ENCODE measurements around the gene MEG3. TPM values are rescaled to one million over a fixed set of nuclear protein-coding genes. Genes with fewer than 3 reads are reported as not detected.

Gene MEG3
- total RNA-seq, 1 experiment from 2014 or later, result 338 TPM

GRCh38 chr14:100842799-100843198, 16.9 kb downstream of the MEG3 start (continued):
- TF ChIP-seq, protein P1, sequence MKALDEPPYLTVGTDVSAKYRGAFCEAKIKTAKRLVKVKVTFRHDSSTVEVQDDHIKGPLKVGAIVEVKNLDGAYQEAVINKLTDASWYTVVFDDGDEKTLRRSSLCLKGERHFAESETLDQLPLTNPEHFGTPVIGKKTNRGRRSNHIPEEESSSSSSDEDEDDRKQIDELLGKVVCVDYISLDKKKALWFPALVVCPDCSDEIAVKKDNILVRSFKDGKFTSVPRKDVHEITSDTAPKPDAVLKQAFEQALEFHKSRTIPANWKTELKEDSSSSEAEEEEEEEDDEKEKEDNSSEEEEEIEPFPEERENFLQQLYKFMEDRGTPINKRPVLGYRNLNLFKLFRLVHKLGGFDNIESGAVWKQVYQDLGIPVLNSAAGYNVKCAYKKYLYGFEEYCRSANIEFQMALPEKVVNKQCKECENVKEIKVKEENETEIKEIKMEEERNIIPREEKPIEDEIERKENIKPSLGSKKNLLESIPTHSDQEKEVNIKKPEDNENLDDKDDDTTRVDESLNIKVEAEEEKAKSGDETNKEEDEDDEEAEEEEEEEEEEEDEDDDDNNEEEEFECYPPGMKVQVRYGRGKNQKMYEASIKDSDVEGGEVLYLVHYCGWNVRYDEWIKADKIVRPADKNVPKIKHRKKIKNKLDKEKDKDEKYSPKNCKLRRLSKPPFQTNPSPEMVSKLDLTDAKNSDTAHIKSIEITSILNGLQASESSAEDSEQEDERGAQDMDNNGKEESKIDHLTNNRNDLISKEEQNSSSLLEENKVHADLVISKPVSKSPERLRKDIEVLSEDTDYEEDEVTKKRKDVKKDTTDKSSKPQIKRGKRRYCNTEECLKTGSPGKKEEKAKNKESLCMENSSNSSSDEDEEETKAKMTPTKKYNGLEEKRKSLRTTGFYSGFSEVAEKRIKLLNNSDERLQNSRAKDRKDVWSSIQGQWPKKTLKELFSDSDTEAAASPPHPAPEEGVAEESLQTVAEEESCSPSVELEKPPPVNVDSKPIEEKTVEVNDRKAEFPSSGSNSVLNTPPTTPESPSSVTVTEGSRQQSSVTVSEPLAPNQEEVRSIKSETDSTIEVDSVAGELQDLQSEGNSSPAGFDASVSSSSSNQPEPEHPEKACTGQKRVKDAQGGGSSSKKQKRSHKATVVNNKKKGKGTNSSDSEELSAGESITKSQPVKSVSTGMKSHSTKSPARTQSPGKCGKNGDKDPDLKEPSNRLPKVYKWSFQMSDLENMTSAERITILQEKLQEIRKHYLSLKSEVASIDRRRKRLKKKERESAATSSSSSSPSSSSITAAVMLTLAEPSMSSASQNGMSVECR (CRISPR knock-in tag; IDR thresholded peaks at IDR 0.05; ENCODE audit: borderline replicate concordance), result no peak
- no peak for TF ChIP-seq NR2C2 (CRISPR knock-in tag; IDR thresholded peaks at IDR 0.05)
- no peak for TF ChIP-seq RORB (CRISPR knock-in tag; IDR thresholded peaks at IDR 0.05)
- TF ChIP-seq, protein P2, sequence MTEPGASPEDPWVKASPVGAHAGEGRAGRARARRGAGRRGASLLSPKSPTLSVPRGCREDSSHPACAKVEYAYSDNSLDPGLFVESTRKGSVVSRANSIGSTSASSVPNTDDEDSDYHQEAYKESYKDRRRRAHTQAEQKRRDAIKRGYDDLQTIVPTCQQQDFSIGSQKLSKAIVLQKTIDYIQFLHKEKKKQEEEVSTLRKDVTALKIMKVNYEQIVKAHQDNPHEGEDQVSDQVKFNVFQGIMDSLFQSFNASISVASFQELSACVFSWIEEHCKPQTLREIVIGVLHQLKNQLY (CRISPR knock-in tag; IDR thresholded peaks at IDR 0.05), result no peak
- no peak for TF ChIP-seq ZBTB21 (CRISPR knock-in tag; IDR thresholded peaks at IDR 0.05; ENCODE audit: borderline replicate concordance)
- TF ChIP-seq MXD4 (CRISPR knock-in tag; IDR thresholded peaks at IDR 0.05; ENCODE audit: borderline replicate concordance), result no peak
- TF ChIP-seq ZNF396 (CRISPR knock-in tag; IDR thresholded peaks at IDR 0.05; ENCODE audit: borderline replicate concordance), result no peak

- ATAC-seq (no peak), DNase-seq (ENCODE audit: low spot score) (no peak)
- no peak overlapping the region for H3K4me3 Mint-ChIP-seq
- H3K27me3 Mint-ChIP-seq (ENCODE audit: low read depth), result 0 out of 2 replicates have a peak, but pooled peaks cover 5% of the 10 kb centered on the region
- 0 out of 2 replicates have a peak overlapping the region, but pooled peaks have one; percentile 55 for H3K27ac Mint-ChIP-seq
- peaks cover 28% of the 10 kb centered on the region for H3K4me1 Mint-ChIP-seq
- POLR2A ChIA-PET, result no interaction called here
- no peak for TF ChIP-seq TP53 (CRISPR knock-in tag; IDR thresholded peaks at IDR 0.05)
- TF ChIP-seq STAT6 (CRISPR knock-in tag; conservative IDR thresholded peaks at IDR 0.05; ENCODE audit: low read depth), result no peak
- TF ChIP-seq CBFB (CRISPR knock-in tag; IDR thresholded peaks at IDR 0.05; ENCODE audit: low read depth), result no peak
- TF ChIP-seq CTCF (IDR thresholded peaks at IDR 0.05), result no peak
- TF ChIP-seq ATF6 (CRISPR knock-in tag; IDR thresholded peaks at IDR 0.05), result no peak
- TF ChIP-seq, protein P3, sequence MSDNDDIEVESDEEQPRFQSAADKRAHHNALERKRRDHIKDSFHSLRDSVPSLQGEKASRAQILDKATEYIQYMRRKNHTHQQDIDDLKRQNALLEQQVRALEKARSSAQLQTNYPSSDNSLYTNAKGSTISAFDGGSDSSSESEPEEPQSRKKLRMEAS (CRISPR knock-in tag; IDR thresholded peaks at IDR 0.05), result no peak
- no peak for TF ChIP-seq MXD4 (CRISPR knock-in tag; IDR thresholded peaks at IDR 0.05; ENCODE audit: borderline replicate concordance)
- TF ChIP-seq JAZF1 (CRISPR knock-in tag; IDR thresholded peaks at IDR 0.05), result no peak
- TF ChIP-seq AFF4 (CRISPR knock-in tag; IDR thresholded peaks at IDR 0.05; ENCODE audit: borderline replicate concordance), result no peak
- TF ChIP-seq RORB (CRISPR knock-in tag; IDR thresholded peaks at IDR 0.05), result no peak
- peaks cover 7% of the 10 kb centered on the region for H3K36me3 Mint-ChIP-seq
- H3K9me3 Mint-ChIP-seq, result no peaks in the 10 kb centered on the region
- CTCF ChIA-PET, result no interaction called here
Measured at GRCh38 chr14:100844082-100844408, 18.1 kb downstream of the MEG3 start.
